ENCODE measurements around the gene TUBA1C.
"Not testable (repeated sequence)": the region's sequence is repeated elsewhere in the genome, so short reads cannot be mapped to it uniquely, and the experiment has no call there.

Gene TUBA1C

GRCh38 chr12:49255857-49256637 lies 8.8 kb upstream of the TUBA1C start:
- no peak for DNase-seq

- not testable (repeated sequence) for DNase-seq
These were observed 7.2 kb upstream of the TUBA1C start for GRCh38 chr12:49257508-49258184.

- DNase-seq, result no peak
These were observed 5.4 kb upstream of the TUBA1C start for GRCh38 chr12:49259452-49259851.

- no peak for DNase-seq
These were observed 4.7 kb upstream of the TUBA1C start for GRCh38 chr12:49260166-49260565.

- no peak for DNase-seq
These were observed 4.1 kb upstream of the TUBA1C start for GRCh38 chr12:49260571-49261363.

GRCh38 chr12:49261721-49262120 lies 3.2 kb upstream of the TUBA1C start:
- DNase-seq, result no peak

- DNase-seq, result no peak
These were observed 1.5 kb upstream of the TUBA1C start for GRCh38 chr12:49263400-49263763.

GRCh38 chr12:49264466-49264872 lies 413 bp upstream of the TUBA1C start:
- DNase-seq, result no peak

- DNase-seq, result not testable (repeated sequence)
These were observed 4.3 kb downstream of the TUBA1C start for GRCh38 chr12:49269191-49269590.

GRCh38 chr12:49272790-49273725 lies 8.2 kb downstream of the TUBA1C start:
- DNase-seq, result no peak

- DNase-seq, result no peak
These were observed 9.0 kb downstream of the TUBA1C start for GRCh38 chr12:49273726-49274395.

GRCh38 chr12:49274396-49275069 lies 9.7 kb downstream of the TUBA1C start:
- no peak for DNase-seq

GRCh38 chr12:49276304-49277290 lies 11.7 kb downstream of the TUBA1C start:
- DNase-seq, result no peak

GRCh38 chr12:49277466-49277865 lies 12.6 kb downstream of the TUBA1C start:
- DNase-seq, result no peak

GRCh38 chr12:49279706-49280159 lies 14.9 kb downstream of the TUBA1C start:
- DNase-seq, result no peak

- not testable (repeated sequence) for DNase-seq
These were observed 15.7 kb downstream of the TUBA1C start for GRCh38 chr12:49280545-49280944.

GRCh38 chr12:49282302-49282701 lies 17.4 kb downstream of the TUBA1C start:
- DNase-seq, result no peak

- DNase-seq, result not testable (repeated sequence)
These were observed 18.0 kb downstream of the TUBA1C start for GRCh38 chr12:49282740-49283375.
